PC-9 (cell line): Measurements from ENCODE around the gene ALG6.

Experiments
- CTCF ChIP-seq: fragments of 200-600 bp; sonication (generic); conservative IDR thresholded peaks from 2 replicates; pipeline ENCODE4 v1.6.1; 2017; ENCODE audit warnings: mixed run types, antibody characterized with exemption, mild to moderate bottlenecking, moderate library complexity
- EZH2 ChIP-seq: fragments of 200-600 bp; sonication (generic); IDR thresholded peaks from 2 replicates; pipeline ENCODE4 v1.8.0; 2017; ENCODE audit warnings: antibody characterized with exemption, low read depth

- TF ChIP-seq CTCF = no peak
- TF ChIP-seq EZH2 = no peak
These were observed 23.5 kb upstream of the ALG6 start for GRCh38 chr1:63343922-63344321.
